ENCODE results near the gene ADPRH.
"Not testable (repeated sequence)": the region's sequence is repeated elsewhere in the genome, so short reads cannot be mapped to it uniquely, and the experiment has no call there.

Gene ADPRH

DNA sequence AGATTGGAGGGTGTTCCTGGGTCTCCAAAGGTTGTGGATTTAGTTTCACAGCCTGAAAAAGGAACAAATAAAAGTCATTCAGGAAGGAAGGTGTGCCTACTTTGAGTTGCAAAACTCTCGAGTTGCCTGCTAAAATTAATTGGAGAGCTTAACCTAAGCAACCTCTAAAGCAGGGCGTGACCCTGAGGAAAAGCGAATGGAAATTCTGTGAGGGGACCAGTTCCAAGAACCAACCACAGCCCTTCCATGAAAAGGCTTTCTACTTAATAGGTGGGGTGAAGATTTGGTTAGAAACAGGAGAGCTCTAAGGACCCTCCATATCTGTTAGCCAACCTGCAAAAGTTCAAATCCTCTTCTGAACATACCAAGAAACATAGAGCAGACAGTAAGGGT, 21.4 kb upstream of the ADPRH start:
- TF ChIP-seq, protein P1, sequence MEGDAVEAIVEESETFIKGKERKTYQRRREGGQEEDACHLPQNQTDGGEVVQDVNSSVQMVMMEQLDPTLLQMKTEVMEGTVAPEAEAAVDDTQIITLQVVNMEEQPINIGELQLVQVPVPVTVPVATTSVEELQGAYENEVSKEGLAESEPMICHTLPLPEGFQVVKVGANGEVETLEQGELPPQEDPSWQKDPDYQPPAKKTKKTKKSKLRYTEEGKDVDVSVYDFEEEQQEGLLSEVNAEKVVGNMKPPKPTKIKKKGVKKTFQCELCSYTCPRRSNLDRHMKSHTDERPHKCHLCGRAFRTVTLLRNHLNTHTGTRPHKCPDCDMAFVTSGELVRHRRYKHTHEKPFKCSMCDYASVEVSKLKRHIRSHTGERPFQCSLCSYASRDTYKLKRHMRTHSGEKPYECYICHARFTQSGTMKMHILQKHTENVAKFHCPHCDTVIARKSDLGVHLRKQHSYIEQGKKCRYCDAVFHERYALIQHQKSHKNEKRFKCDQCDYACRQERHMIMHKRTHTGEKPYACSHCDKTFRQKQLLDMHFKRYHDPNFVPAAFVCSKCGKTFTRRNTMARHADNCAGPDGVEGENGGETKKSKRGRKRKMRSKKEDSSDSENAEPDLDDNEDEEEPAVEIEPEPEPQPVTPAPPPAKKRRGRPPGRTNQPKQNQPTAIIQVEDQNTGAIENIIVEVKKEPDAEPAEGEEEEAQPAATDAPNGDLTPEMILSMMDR (IDR thresholded peaks at IDR 0.05; ENCODE audit: low read depth, low read length, missing control alignments), result no peak
- in situ Hi-C loops (cut with HindIII; ENCODE audit: low sequenced_read_pairs), result no loop called here
- DNase-seq (ENCODE audit: low read depth), result no peak
- no peak overlapping the region for H3K4me3 ChIP-seq (ENCODE audit: low read depth, low read length)

DNA sequence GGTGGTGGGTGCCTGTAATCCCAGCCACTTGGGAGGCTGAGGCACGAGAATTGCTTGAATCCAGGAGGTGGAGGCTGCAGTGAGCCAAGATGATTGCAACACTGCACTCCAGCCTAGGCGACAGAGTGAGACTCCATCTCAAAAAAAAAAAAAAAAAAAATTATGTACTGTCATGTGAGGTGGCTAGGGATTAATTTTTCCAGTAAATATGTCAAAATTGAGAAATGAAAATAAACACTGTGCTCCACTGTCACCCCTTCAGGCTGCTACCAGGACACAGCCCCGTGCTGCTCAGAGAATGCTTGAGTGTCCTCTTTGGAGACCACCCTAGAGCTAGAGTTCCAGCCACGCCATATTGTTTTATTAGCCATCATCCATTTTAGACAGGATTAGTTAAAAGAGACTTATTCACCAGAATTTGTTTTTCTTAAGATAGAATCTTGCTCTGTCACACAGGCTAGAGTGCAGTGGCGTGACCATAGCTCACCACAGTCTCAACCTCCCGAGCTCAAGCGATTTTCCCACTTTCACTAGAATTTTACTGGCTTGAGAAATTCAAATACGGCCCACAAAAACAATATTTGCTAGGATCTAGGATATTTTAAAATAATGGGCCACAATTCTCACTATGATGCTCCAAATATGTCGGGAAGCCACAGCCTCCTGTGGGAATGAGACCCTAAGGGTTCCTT, 20.5 kb upstream of the ADPRH start:
- TF ChIP-seq, protein P1 (IDR thresholded peaks at IDR 0.05; ENCODE audit: low read depth, low read length, missing control alignments), result no peak
- H3K4me3 ChIP-seq (ENCODE audit: low read depth, low read length), result no peak overlapping the region
- DNase-seq (ENCODE audit: low read depth), result no peak
- in situ Hi-C loops (cut with HindIII; ENCODE audit: low sequenced_read_pairs), result no loop called here

DNA sequence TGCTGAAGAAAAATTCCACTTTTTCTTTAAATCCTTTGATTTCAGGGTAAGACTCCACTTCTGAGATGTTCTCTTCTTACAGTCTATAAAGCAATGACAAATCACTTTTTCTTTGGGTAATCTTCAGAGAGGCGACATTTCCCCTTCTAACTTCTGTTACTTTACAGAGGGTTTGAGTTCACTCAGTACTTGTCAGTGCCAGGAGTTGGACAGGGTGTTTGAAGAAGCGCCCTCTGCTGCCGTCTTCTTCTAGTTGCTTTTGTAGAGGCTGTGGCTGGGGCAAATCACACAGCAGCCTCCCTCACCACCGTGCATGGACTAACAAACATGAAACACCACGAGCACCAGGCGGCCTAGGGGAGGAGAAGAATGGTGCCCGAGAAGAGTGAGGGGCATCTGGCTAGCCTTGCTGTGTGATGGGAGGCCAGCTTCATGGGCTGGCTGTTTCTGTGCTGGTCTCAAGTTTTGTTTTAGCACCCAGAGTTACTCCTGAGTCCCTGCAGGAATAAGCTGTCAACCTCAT, 19.8 kb upstream of the ADPRH start, which contains the start of gene CD80:
TSS of gene CD80 (minus strand) at position 174 of the 523 bp plus-strand sequence. CDS start 1,886 bp downstream, outside the sequence.
- TF ChIP-seq, protein P1 (IDR thresholded peaks at IDR 0.05; ENCODE audit: low read depth, low read length, missing control alignments), result peak; percentile 23
- DNase-seq (ENCODE audit: low read depth), result no peak
- in situ Hi-C loops (cut with HindIII; ENCODE audit: low sequenced_read_pairs), result no loop called here
- H3K4me3 ChIP-seq (ENCODE audit: low read depth, low read length), result no peak within 1 kb of the TSS

DNA sequence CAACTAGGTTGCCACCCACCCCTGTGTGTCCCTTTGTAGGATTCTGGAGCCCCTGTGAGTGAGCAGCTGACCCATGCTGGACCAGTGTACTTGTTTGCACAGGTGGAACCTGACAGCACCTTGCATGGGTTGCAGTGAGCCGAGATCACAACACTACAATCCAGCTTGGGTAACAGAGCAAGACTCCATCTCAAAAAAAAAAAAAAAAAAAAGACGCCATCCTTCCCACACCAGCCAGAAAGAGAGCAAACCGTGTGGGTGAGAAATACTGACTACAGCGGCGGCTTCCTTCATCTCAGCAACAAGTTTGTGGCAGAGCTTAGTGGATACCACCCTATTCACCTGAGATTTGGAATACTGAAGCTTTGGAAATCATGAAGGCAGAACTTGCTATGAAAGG, 19.1 kb upstream of the ADPRH start:
- H3K4me3 ChIP-seq (ENCODE audit: low read depth, low read length), result no peak overlapping the region
- in situ Hi-C loops (cut with HindIII; ENCODE audit: low sequenced_read_pairs), result no loop called here
- TF ChIP-seq, protein P1 (IDR thresholded peaks at IDR 0.05; ENCODE audit: low read depth, low read length, missing control alignments), result no peak

DNA sequence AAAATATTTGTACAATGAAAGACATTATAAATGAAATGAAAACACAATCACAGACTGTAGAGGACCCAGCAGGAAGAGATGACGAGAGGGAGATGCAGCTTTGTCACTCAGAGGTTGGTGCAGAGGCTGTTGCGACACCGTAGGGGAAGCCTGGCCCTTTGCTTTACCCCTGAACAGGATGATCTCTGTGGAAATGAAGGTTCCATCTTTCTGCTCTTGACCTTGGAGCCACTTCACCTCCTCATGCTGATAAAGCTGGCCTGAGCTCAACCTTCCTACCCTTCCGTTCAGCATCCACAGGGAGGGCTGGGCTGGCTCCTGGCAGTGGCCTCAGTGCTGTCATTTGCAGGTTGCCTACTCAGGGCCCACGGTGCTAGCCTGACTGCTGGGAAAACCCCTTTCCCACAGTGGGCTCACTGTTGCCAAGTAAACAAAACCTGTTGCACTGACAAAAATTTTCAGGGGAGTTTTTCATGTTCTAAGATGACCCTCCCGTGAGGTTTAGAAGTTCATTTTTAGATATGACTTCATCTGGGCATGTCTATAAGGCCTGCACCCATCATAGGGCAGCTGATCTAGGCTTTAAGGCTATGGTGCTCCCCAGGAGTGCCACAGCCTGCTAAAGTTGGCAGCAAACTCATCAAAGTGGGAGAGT, 16.9 kb upstream of the ADPRH start:
- no peak overlapping the region for H3K4me3 ChIP-seq (ENCODE audit: low read depth, low read length)
- in situ Hi-C loops (cut with HindIII; ENCODE audit: low sequenced_read_pairs), result no loop called here
- TF ChIP-seq, protein P1 (IDR thresholded peaks at IDR 0.05; ENCODE audit: low read depth, low read length, missing control alignments), result no peak
- no peak for DNase-seq (ENCODE audit: low read depth)

More for the DNA sequence above, 19.1 kb upstream of the ADPRH start:
- no peak for DNase-seq (ENCODE audit: low read depth)

DNA sequence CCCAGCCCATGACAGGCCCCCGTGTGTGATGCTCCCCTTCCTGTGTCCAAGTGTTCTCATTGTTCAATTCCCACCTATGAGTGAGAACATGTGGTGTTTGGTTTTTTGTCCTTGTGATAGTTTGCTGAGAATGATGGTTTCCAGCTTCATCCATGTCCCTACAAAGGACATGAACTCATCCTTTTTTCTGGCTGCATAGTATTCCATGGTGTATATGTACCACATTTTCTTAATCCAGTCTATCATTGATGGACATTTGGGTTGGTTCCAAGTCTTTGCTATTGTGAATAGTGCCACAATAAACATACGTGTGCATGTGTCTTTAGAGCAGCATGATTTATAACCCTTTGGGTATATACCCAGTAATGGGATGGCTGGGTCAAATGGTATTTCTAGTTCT, 16.0 kb upstream of the ADPRH start:
- DNase-seq (ENCODE audit: low read depth); in situ Hi-C loops (cut with HindIII; ENCODE audit: low sequenced_read_pairs); H3K4me3 ChIP-seq (ENCODE audit: low read depth, low read length): not testable (repeated sequence)

DNA sequence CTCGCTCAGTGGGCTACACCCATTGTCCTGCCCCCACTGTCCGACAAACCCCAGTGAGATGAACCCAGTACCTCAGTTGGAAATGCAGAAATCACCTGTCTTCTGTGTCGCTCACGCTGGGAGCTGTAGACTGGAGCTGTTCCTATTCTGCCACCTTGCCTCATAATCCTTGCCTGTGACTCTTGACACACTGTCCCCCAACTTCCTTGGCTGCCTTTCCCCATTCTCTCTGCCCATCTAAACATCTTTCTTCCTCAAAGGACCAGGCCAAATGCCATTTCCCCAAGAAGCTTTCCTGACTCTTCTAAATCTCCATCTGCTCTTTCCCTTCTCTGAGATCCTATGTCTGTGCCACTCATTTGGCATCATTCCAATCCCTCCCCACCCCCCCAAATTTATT, 10.1 kb upstream of the ADPRH start:
- TF ChIP-seq, protein P1 (IDR thresholded peaks at IDR 0.05; ENCODE audit: low read depth, low read length, missing control alignments), result no peak
- in situ Hi-C loops (cut with HindIII; ENCODE audit: low sequenced_read_pairs), result no loop called here
- no peak overlapping the region for H3K4me3 ChIP-seq (ENCODE audit: low read depth, low read length)
- DNase-seq (ENCODE audit: low read depth), result no peak
